Measurements from ENCODE around the gene SOX18. TPM values are rescaled to one million over a fixed set of nuclear protein-coding genes. Genes with fewer than 3 reads are reported as not detected.

Gene SOX18
- total and polyA plus RNA-seq, 2 of the 4 experiments (the other 2 are of a cell fraction), result not detected

DNA sequence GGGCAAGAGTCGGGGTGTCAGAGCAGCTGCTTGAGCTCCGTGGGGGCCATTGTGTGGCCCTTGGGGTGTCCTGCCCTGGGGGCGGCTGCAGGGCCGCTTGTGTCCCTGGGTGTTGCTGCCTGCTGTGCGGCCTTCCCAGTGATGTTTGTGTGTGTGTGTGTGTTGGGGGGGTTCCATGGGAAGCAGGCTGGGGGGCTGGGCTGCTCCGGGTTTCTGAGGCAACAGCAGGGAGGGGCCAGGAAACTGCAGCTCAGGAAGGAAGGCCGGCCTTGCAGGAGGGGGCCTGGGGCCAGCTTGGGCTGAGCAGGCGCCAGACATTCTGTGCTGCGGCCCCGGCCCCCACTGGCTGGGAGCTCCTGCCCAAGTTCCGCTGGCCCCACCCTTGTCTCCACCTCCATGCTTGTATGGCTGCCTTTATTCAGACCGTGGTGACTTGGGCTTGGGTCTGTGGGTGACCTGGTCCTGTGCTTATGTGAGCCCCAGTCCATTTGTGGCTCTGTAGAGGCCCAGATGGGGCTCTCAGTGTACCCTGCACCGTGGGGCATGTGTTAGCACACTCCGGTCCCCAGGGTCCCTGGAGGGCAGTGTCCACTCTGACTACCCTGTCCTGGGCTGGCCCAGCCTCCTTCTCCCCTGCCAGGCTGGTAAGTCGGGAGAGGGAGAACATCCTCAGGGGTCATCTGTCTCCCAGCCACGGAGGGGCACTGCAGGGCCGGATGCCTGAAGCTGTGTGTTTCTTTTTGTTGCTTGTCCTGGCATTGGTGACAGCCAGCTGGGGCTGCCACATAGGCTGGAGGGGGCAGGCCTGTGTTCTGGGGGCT, 4.6 kb upstream of the SOX18 start:
- Histone ChIP-seq H4K20me1 (ENCODE audit: insufficient read depth, low read length) (no peaks in the 10 kb centered on the region), H3K14ac (replicated peaks; ENCODE audit: low read depth, low read length) (no peak overlapping the region), H3K56ac (ENCODE audit: extremely low read depth, insufficient read depth, low read length) (no peak overlapping the region), H3K9ac (ENCODE audit: low read depth, low read length) (no peak overlapping the region), H3K79me1 (ENCODE audit: low read depth in 1 of 2, low read length in 2 of 2) (no peaks in the 10 kb centered on the region), H3K9me1 (ENCODE audit: insufficient read depth, low read length) (no peaks in the 10 kb centered on the region), H3K27me3 (ENCODE audit: control insufficient read depth, insufficient read depth, low read length) (peaks cover 30% of the 10 kb centered on the region; the same call in 1 of the 2 replicates), H3K4me1 (ENCODE audit: control insufficient read depth, insufficient read depth, low read length) (peaks cover 5% of the 10 kb centered on the region), H2AFZ (replicated peaks; ENCODE audit: low read length, poor library complexity) (peak overlapping the region; percentile 12), H2BK20ac (ENCODE audit: low read depth, low read length) (no peak overlapping the region), H4K5ac (ENCODE audit: low read depth, low read length) (no peak overlapping the region; the same call in 1 of the 2 replicates), H3K9me3 (ENCODE audit: control insufficient read depth, insufficient read depth, low read length) (no peaks in the 10 kb centered on the region), H3K4ac (ENCODE audit: low read depth, low read length) (no peak overlapping the region), H3K4me3 (ENCODE audit: insufficient read depth, low read depth, low read length) (no peak overlapping the region), H2BK5ac (ENCODE audit: low read depth, low read length, poor library complexity, severe bottlenecking) (no peak overlapping the region), H3K27ac (ENCODE audit: insufficient read depth, low read length) (no peak overlapping the region), H2BK15ac (ENCODE audit: low read depth, low read length) (no peak overlapping the region), H2AK5ac (ENCODE audit: low read depth, low read length) (no peak overlapping the region), H3K18ac (ENCODE audit: low read depth, low read length) (no peak overlapping the region), H4K91ac (ENCODE audit: insufficient read depth, low read depth, low read length) (no peak overlapping the region), H3K4me2 (ENCODE audit: low read depth, low read length) (no peak overlapping the region), H2BK120ac (ENCODE audit: low read depth, low read length) (no peak overlapping the region), H3K23ac (ENCODE audit: low read depth, low read length) (no peak overlapping the region), H4K8ac (ENCODE audit: low read depth in 2 of 2, low read length in 2 of 2) (no peak overlapping the region), H3K36me3 (ENCODE audit: control insufficient read depth, insufficient read depth, low read length) (no peaks in the 10 kb centered on the region), H2AK9ac (replicated peaks; ENCODE audit: low read depth, low read length, poor library complexity) (peak overlapping the region; percentile 82)
- CTCF ChIA-PET, result no interaction called here
- DNase-seq, result no peak
- POLR2A ChIA-PET (ENCODE audit: unreplicated experiment), result no interaction called here
- in situ Hi-C loops (cut with MboI; ENCODE audit: low sequenced_read_pairs), result no loop called here
- TF ChIP-seq BHLHE40 (IDR thresholded peaks at IDR 0.05; ENCODE audit: low read depth, low read length) (no peak), MAZ (IDR thresholded peaks at IDR 0.05; ENCODE audit: borderline replicate concordance, low read depth, low read length) (no peak), RAD21 (IDR thresholded peaks at IDR 0.05; ENCODE audit: low read length) (peak; percentile 39)
- TF ChIP-seq, protein P1, sequence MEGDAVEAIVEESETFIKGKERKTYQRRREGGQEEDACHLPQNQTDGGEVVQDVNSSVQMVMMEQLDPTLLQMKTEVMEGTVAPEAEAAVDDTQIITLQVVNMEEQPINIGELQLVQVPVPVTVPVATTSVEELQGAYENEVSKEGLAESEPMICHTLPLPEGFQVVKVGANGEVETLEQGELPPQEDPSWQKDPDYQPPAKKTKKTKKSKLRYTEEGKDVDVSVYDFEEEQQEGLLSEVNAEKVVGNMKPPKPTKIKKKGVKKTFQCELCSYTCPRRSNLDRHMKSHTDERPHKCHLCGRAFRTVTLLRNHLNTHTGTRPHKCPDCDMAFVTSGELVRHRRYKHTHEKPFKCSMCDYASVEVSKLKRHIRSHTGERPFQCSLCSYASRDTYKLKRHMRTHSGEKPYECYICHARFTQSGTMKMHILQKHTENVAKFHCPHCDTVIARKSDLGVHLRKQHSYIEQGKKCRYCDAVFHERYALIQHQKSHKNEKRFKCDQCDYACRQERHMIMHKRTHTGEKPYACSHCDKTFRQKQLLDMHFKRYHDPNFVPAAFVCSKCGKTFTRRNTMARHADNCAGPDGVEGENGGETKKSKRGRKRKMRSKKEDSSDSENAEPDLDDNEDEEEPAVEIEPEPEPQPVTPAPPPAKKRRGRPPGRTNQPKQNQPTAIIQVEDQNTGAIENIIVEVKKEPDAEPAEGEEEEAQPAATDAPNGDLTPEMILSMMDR (conservative IDR thresholded peaks at IDR 0.05; ENCODE audit: low read depth, low read length), result peak; percentile 32
- WGBS, 2 experiments (ENCODE audit: extremely low coverage in 2 of 2, insufficient read length in 1 of 2), result 29% methylated on average over 9 of the region's 17 CpGs; no CpG with 5 or more reads in 1 of the 2 experiments
- intact Hi-C loops (cut with micrococcal nuclease), result no loop called here
- peak; percentile 12 for ATAC-seq (ENCODE audit: low read depth)
- no TSS peak for BruUV-seq (replicated peaks)
- dilution Hi-C loops (cut with HindIII; ENCODE audit: low sequenced_read_pairs, unreplicated experiment), result no loop called here
